Prostate gland (tissue), 2 donors: ENCODE measurements around the gene PRDM16.

ENCODE experiments used
- CTCF ChIP-seq, 4 experiments: fragments of 200-600 bp in 2 of 4; fragments of 450-650 bp in 2 of 4; sonication (generic) in 2 of 4; IDR thresholded peaks; 1 replicate in 3 of 4; 2 replicates in 1 of 4; pipeline ENCODE4 v1.5.1; 2016 to 2019; ENCODE audit warnings: antibody characterized with exemption in 4 of 4, mild to moderate bottlenecking in 2 of 4, moderate library complexity in 2 of 4
- POLR2A ChIP-seq: fragments of 450-650 bp; IDR thresholded peaks from one replicate; pipeline ENCODE4 v1.6.1; 2016; ENCODE audit warnings: antibody characterized with exemption, mild to moderate bottlenecking
- POLR2AphosphoS5 ChIP-seq: sonication (generic); formaldehyde crosslinking; IDR thresholded peaks from one replicate; pipeline ENCODE4 v1.6.1; 2017; ENCODE audit warnings: antibody characterized with exemption

GRCh38 chr1:3384407-3384806, 315.4 kb downstream of the PRDM16 start:
- TF ChIP-seq CTCF (IDR thresholded peaks at IDR 0.05) (no peak), POLR2A (no peak), POLR2AphosphoS5 (no peak)
